HL-60 (cell line): ENCODE data around the gene TBC1D17.

ENCODE experiments used
- CTCF ChIP-seq: IDR thresholded peaks from one replicate; pipeline ENCODE4 v1.5.1; 2011; ENCODE audit warnings: low read length, control low read depth, inconsistent platforms; ENCODE audit not compliant: insufficient read depth
- GABPA ChIP-seq: IDR thresholded peaks from 2 replicates; pipeline ENCODE4 v1.6.1; 2012; ENCODE audit warnings: low read depth

DNA sequence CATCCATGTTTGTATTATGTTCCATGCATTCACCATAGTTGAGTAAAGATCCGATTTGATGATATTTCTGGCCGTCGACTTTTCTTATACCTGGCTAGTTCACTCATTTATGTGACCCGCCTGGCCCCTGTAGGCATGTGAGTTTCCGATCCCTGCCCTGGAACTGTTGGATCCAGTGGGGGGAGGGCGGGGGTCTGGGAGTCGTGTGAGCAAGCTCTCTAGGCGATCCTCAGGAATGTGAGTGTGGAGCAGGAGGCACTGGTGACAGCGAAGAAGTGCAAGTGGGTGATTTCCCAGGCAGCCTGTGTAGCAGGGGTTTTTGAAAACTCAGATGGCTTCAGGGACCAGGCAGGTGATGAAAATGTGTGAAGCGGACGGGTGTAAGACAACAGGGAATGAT lies 37.2 kb upstream of the TBC1D17 start:
- TF ChIP-seq CTCF (no peak), GABPA (no peak)
